Germinal center (tissue), 1 donor: ENCODE measurements around the gene UQCC2.

Experiments
- DNase-seq: peaks from one replicate; pipeline ENCODE4 v3.0.0; 2012; ENCODE audit warnings: mixed read lengths, low spot score

The UQCC2 gene

DNA sequence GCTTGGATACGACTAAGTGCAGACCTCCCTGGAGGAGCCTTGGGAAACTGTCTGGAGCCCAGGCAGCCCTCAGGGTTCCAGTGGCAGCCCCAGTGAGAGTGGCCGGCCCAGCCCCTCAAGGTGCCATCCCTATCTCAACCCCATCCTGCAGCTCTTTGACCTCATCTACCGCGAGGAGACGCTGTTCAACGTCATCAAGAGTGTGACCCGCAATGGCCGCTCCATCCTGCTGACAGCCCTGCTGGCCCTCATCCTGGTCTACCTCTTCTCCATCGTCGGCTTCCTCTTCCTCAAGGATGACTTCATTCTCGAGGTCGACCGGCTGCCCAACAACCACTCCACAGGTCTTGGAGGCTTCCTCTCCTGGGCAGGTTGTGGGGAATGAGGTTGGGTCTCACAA lies 20.7 kb downstream of the UQCC2 start:
- no peak for DNase-seq

DNA sequence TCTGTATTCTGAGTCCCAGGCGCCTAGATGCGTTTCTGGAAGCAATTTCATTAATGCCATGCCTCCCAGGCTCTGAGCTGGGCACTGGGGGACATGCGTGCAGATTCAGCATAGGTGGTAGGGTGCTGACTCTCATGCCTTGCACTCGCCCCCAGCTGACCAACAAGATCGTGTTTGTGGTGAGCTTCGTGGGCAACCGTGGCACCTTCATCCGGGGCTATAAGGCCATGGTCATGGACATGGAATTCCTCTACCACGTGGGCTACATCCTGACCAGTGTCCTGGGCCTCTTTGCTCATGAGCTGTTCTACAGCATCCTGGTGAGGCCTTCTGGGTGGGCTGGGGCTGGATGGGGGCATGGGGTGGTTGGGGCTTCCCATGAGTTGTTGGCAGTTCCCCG lies 21.6 kb downstream of the UQCC2 start:
- DNase-seq = no peak

DNA sequence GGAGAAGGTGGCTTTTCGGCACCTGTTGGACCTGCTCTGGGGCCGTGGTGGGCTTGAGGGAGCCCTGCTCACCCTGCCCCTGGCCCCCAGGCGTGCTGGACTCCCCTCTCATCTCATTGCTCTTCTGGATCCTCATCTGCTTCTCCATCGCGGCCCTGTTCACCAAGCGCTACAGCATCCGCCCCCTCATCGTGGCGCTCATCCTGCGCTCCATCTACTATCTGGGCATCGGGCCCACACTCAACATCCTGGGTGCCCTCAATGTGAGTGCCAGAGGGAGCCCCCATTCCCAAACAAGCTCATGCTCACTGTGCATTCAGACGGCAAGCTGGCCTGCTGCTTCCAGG lies 22.4 kb downstream of the UQCC2 start:
- no peak for DNase-seq

DNA sequence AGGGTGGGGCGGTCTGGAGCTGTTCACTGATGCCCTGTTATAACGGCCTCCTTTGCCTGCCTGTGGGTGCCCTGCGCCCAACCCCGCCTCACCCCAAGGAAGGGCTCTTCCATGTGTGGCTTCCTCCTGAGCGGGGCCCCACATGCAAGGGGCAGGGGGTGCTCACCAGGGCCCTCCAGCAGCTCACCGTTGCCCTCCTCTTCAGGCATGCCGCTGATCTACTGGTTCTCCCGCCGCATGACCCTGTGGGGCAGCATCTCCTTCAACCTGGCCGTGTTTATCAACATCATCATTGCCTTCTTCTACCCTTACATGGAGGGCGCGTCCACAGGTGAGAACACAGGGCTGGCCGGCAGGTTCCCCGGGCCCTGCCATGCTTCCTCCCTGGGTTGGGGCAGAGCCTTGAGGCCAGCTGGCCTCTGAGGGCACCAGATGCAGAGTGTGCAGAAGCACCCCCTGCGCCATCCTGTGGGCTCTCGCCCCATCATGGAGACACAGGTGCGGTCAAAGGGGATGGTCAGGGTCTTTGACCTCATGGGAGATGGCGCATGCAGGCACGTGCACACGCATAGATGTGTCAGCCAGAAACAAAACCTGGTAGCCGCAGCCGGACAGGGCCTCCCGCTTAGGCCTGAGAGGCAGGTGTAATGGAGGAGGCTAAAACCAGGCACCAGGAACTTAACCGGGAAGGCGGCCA lies 22.9 kb downstream of the UQCC2 start:
- DNase-seq = no peak

DNA sequence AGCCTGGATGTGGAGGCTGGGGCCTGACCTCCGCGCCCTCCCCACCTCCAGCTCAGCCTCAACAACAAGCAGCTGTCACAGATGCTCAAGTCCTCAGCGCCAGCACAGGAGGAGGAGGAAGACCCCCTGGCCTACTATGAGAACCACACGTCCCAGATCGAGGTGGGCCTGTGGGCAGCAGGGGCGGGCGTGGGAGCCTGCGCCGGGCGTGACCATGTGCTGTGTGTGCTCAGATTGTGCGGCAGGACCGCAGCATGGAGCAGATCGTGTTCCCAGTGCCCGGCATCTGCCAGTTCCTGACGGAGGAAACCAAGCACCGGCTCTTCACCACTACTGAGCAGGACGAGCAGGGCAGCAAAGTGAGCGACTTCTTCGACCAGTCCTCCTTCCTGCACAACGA lies 23.5 kb downstream of the UQCC2 start:
- no peak for DNase-seq

GRCh38 chr6:33686981-33687975 lies 24.2 kb downstream of the UQCC2 start:
- DNase-seq = no peak

GRCh38 chr6:33686225-33686924 lies 25.1 kb downstream of the UQCC2 start:
- no peak for DNase-seq

- DNase-seq = no peak
These were observed 25.9 kb downstream of the UQCC2 start for GRCh38 chr6:33685411-33686224.

DNA sequence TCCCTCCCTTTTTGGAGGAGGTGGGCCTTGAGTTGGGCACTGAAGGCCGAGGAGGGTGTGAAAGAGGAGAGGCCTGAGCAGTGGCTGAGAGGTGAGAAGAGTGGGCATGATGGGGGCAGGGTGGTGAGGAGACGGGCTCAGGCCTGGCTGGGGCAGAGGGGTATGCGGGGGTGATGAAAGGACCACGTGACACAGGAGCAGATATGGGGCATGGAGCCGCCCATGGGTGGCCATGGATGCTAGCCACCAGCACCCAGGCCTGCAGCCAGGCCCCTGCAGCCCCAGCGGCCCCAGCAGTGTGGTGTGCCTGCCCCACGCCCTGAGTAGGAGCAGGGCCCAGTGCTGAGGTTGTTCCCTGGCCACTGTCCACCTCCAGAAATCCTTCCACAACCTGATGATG lies 26.5 kb downstream of the UQCC2 start:
- DNase-seq = no peak

- DNase-seq = no peak
These were observed 27.0 kb downstream of the UQCC2 start for GRCh38 chr6:33684428-33684896.

- DNase-seq = no peak
These were observed 27.7 kb downstream of the UQCC2 start for GRCh38 chr6:33683576-33684427.

- no peak for DNase-seq
These were observed 28.4 kb downstream of the UQCC2 start for GRCh38 chr6:33683051-33683571.

DNA sequence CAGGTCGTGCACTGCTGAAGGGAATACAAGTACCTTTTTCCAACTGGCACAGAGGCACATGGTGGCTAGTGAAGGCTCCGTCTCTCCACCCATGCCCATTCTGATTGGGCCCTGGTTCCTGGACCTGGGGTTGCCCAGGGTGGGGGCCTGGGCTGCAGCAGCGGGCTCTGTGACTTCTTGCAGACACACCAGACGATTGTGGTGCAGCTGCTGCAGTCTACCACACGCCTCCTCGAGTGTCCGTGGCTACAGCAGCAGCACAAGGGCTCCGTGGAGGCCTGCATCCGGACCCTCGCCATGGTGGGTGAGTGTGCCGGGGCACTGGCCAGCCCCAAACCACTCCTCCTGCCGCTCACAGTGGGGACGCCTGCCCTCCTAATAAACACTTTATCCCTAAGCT lies 29.2 kb downstream of the UQCC2 start:
- no peak for DNase-seq

- no peak for DNase-seq
These were observed 31.7 kb downstream of the UQCC2 start for GRCh38 chr6:33679761-33680160.

DNA sequence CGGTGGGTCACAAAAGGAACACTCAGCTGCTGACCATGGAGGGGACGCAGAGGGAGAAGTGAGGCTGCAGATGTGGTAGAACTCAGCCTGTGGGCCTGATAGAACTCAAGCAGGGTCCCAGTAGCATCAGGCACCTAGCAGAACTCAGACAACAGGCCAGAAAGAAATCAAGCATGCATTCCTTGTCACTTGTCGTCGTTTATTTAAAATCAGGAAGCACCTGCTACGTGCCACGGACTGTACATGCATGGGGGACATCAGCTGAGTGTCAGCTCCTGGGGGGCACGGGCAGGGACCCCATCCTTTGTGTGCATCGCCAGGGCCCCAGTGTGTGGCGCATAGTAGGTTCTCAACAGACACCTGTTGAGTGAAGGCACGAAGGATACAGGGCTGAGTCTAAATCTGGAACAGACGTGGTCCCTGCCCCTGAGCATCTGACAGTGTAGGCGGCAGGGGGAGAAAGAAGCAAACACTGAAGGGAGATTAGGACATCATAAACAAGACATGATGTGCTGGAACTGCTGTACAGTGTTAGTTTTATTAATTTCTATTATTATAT lies 32.5 kb downstream of the UQCC2 start:
- DNase-seq = no peak

GRCh38 chr6:33678233-33678931 lies 33.1 kb downstream of the UQCC2 start:
- no peak for DNase-seq

GRCh38 chr6:33677689-33678088 lies 33.8 kb downstream of the UQCC2 start:
- no peak for DNase-seq

DNA sequence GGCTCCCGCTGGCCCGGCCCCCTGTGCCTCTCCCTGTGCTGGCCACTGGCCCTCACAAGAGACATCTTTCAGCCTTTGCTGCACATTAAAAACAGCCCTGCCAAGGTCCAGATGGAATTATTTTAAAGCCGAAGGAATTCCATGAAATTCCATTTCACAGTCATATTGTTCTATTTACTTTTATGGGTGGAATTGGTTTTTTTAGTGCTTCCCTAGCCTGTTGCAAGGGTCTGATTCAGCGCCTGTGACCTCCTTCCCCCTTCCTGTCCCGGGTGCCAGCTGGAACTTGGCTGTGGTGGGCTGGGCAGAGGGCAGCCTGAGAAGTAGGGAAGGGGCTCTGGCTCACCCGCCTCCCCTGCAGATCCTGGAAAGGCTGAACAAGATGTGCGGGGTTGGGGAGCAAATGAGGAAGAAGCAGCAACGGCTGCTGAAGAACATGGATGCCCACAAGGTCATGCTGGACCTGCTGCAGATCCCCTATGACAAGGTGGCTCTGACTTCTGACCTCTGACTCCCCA lies 34.3 kb downstream of the UQCC2 start:
- no peak for DNase-seq

DNA sequence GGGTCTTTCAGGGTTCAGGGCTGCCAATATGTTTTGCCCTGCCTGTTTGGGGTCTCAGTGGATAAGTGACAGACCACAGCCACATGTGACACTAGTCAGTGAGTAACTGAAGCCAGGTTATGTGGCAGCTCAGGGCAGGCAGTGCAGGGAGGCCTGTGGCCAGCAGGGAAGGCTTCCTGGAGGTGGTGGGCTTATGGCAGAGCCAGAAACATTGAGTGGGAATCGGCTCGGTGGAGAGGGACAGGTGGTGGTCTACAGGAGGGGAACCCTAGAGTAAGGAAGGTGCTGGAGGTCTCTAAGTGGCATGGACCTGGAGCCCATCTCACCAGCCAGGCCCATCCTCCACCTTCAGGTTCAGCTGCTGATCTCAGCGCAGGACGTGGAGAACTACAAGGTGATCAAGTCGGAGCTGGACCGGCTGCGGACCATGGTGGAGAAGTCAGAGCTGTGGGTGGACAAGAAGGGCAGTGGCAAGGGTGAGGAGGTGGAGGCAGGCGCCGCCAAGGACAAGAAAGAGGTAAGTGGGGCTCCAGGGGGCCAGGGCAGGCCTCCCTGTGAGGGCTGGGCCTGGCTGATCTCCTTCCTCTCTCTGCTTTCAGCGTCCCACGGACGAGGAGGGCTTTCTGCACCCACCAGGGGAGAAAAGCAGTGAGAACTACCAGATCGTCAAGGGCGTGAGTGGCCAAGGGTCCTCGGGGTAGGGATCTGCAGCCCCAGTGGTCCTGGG lies 34.9 kb downstream of the UQCC2 start:
- no peak for DNase-seq
